Stimulated activated CD4-positive, alpha-beta T cell treated with anti-CD3 and anti-CD28 coated beads, Interleukin-1b, Interleukin-23, amount 100 ng/mL, for 1 hour (primary cell): ENCODE results near the gene CACNA1I.

ENCODE experiments used
- DNase-seq, 2 donors: peaks; one replicate each; pipeline ENCODE4 v3.0.0-alpha.2; 2020; ENCODE audit warnings: low read depth in 2 of 2

The CACNA1I gene

GRCh38 chr22:39665661-39666431 is 95.3 kb downstream of the CACNA1I start:
- no peak for DNase-seq

GRCh38 chr22:39666495-39666894 is 95.9 kb downstream of the CACNA1I start:
- no peak for DNase-seq

- no peak for DNase-seq
These were observed 96.4 kb downstream of the CACNA1I start for GRCh38 chr22:39666926-39667325.

GRCh38 chr22:39669432-39669831 is 98.9 kb downstream of the CACNA1I start:
- DNase-seq: no peak

- no peak for DNase-seq
These were observed 101.4 kb downstream of the CACNA1I start for GRCh38 chr22:39671936-39672335.

- DNase-seq: no peak
These were observed 104.0 kb downstream of the CACNA1I start for GRCh38 chr22:39674536-39674935.

- DNase-seq: no peak
These were observed 105.4 kb downstream of the CACNA1I start for GRCh38 chr22:39675947-39676346.

GRCh38 chr22:39677967-39678366 is 107.4 kb downstream of the CACNA1I start:
- no peak for DNase-seq

GRCh38 chr22:39678862-39679490 is 108.4 kb downstream of the CACNA1I start:
- DNase-seq: no peak

- no peak for DNase-seq
These were observed 109.1 kb downstream of the CACNA1I start for GRCh38 chr22:39679652-39680051.

- no peak for DNase-seq
These were observed 109.9 kb downstream of the CACNA1I start for GRCh38 chr22:39680486-39680885.

GRCh38 chr22:39681038-39681861 is 110.7 kb downstream of the CACNA1I start:
- DNase-seq: no peak

- no peak for DNase-seq
These were observed 112.4 kb downstream of the CACNA1I start for GRCh38 chr22:39682994-39683393.

- DNase-seq: no peak
These were observed 113.1 kb downstream of the CACNA1I start for GRCh38 chr22:39683639-39684038.

GRCh38 chr22:39684702-39685281 is 114.2 kb downstream of the CACNA1I start:
- DNase-seq: no peak

- DNase-seq: no peak
These were observed 115.0 kb downstream of the CACNA1I start for GRCh38 chr22:39685336-39686177.

GRCh38 chr22:39686178-39686620 is 115.6 kb downstream of the CACNA1I start:
- DNase-seq: no peak

GRCh38 chr22:39686776-39687525 is 116.4 kb downstream of the CACNA1I start:
- no peak for DNase-seq

GRCh38 chr22:39688186-39688785 is 117.7 kb downstream of the CACNA1I start:
- DNase-seq: no peak

GRCh38 chr22:39689421-39689820 is 118.9 kb downstream of the CACNA1I start:
- no peak for DNase-seq
